ENCODE data around the gene HEMGN.

The HEMGN gene

DNA sequence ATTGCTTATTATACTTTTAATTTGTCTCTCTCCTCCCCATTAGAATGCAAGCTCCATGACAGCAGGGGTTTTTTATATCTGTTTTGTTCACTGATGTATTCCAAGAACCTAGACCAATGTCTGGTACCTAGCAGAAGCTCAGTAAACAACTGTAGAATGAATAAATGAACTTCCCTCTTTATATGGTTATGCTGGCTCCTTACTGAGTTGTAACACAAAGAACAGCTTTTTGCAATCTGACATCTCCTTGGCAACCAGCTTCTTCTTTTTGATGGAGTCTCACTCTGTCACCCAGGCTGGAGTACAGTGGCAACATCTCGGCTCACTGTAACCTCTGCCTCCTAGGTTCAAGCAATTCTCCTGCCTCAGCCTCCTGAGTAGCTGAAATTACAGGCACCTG lies 29.3 kb downstream of the HEMGN start:
- no peak for DNase-seq (ENCODE audit: low read depth in 2 of 2)
- H3K4me3 ChIP-seq (replicated peaks in 1 of 2; ENCODE audit: low read depth in 2 of 2, low read length in 2 of 2), result no peak overlapping the region
- TF ChIP-seq, protein P1, sequence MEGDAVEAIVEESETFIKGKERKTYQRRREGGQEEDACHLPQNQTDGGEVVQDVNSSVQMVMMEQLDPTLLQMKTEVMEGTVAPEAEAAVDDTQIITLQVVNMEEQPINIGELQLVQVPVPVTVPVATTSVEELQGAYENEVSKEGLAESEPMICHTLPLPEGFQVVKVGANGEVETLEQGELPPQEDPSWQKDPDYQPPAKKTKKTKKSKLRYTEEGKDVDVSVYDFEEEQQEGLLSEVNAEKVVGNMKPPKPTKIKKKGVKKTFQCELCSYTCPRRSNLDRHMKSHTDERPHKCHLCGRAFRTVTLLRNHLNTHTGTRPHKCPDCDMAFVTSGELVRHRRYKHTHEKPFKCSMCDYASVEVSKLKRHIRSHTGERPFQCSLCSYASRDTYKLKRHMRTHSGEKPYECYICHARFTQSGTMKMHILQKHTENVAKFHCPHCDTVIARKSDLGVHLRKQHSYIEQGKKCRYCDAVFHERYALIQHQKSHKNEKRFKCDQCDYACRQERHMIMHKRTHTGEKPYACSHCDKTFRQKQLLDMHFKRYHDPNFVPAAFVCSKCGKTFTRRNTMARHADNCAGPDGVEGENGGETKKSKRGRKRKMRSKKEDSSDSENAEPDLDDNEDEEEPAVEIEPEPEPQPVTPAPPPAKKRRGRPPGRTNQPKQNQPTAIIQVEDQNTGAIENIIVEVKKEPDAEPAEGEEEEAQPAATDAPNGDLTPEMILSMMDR (IDR thresholded peaks at IDR 0.05; ENCODE audit: low read depth, low read length), result no peak

- TF ChIP-seq, protein P1 (IDR thresholded peaks at IDR 0.05; ENCODE audit: low read depth, low read length), result no peak
- DNase-seq (ENCODE audit: low read depth in 2 of 2), result no peak
- H3K4me3 ChIP-seq (replicated peaks in 1 of 2; ENCODE audit: low read depth in 2 of 2, low read length in 2 of 2), result no peak overlapping the region
Measured at GRCh38 chr9:97907632-97908031, 30.3 kb downstream of the HEMGN start.

DNA sequence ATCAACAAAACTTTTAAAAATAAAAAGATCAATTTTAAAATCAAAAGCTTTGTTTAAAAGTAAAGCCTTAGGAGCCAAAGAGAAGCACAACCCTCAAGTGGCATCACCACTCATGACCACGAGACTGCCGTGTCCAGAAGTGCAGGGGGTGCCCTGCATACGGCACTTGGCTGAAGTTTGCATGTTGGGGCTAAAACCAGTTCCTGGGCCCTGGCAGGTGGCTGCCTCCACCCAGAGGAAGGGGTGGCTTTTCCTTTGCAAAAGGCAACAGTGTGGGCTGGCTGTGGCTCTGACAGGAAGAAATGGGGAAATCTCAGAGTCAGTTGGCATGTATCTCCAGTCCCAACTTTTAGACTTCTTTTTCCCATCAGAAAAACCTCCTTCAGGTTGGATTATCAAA lies 30.9 kb downstream of the HEMGN start:
- TF ChIP-seq, protein P1 (IDR thresholded peaks at IDR 0.05; ENCODE audit: low read depth, low read length), result no peak
- no peak overlapping the region for H3K4me3 ChIP-seq (replicated peaks in 1 of 2; ENCODE audit: low read depth in 2 of 2, low read length in 2 of 2)
- DNase-seq (ENCODE audit: low read depth in 2 of 2), result no peak

- DNase-seq (ENCODE audit: low read depth in 2 of 2), result peak in 1 of 2 donors; percentile 20
Measured at GRCh38 chr9:97906236-97906831, 31.6 kb downstream of the HEMGN start.

GRCh38 chr9:97905228-97905627 lies 32.7 kb downstream of the HEMGN start:
- TF ChIP-seq, protein P1 (IDR thresholded peaks at IDR 0.05; ENCODE audit: low read depth, low read length), result no peak
- no peak overlapping the region for H3K4me3 ChIP-seq (replicated peaks in 1 of 2; ENCODE audit: low read depth in 2 of 2, low read length in 2 of 2)
- DNase-seq (ENCODE audit: low read depth in 2 of 2), result no peak

More at GRCh38 chr9:97906236-97906831, 31.6 kb downstream of the HEMGN start:
- no peak overlapping the region for H3K4me3 ChIP-seq (replicated peaks in 1 of 2; ENCODE audit: low read depth in 2 of 2, low read length in 2 of 2)
- TF ChIP-seq, protein P1 (IDR thresholded peaks at IDR 0.05; ENCODE audit: low read depth, low read length), result no peak

GRCh38 chr9:97904725-97905124 lies 33.2 kb downstream of the HEMGN start:
- DNase-seq (ENCODE audit: low read depth in 2 of 2), result no peak
- TF ChIP-seq, protein P1 (IDR thresholded peaks at IDR 0.05; ENCODE audit: low read depth, low read length), result no peak
- no peak overlapping the region for H3K4me3 ChIP-seq (replicated peaks in 1 of 2; ENCODE audit: low read depth in 2 of 2, low read length in 2 of 2)

- TF ChIP-seq, protein P1 (IDR thresholded peaks at IDR 0.05; ENCODE audit: low read depth, low read length), result no peak
- no peak for DNase-seq (ENCODE audit: low read depth in 2 of 2)
- H3K4me3 ChIP-seq (replicated peaks in 1 of 2; ENCODE audit: low read depth in 2 of 2, low read length in 2 of 2), result no peak overlapping the region
Measured at GRCh38 chr9:97903177-97903576, 34.8 kb downstream of the HEMGN start.
